ENCODE results near the gene PDCD7. TPM values are rescaled to one million over a fixed set of nuclear protein-coding genes. Genes with fewer than 3 reads are reported as not detected.

Gene PDCD7
- total RNA-seq, 1 donor from 2014 or later: 22.9 TPM

DNA sequence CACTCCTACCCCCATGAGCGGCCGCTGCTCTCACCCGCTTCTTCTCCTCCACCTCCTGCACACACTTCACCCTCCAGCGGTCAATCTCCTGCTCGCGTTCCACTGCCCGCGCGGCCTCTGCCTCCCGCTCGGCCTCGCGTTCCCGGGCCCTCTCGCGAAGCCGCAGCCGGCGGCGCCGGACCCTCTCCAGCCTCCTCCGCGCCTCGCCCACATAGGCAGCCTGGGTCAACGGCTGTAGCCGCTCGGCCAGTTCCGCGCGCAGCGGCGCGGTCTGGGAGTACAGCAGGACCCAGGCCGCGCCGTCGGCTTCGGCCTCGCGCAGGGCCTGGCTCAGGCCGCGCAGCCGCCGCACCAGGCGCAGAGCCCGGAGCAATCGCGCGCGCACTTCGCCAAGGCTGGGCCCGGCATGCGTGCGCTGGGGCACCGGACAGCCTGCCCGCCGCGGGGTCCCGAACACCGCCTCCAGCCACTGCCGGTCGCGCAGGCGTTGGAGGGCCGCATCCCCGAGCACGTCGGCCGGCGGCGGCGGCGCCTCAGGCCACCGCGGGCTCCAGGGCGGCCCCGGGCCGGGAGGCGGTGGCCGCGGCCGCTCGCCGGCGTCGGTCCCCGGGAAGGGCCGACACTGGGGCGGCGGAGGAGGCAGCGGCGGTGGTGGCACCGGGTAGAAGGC is 595 bp downstream of the PDCD7 start:
- DNase-seq (ENCODE audit: low spot score): no peak

DNA sequence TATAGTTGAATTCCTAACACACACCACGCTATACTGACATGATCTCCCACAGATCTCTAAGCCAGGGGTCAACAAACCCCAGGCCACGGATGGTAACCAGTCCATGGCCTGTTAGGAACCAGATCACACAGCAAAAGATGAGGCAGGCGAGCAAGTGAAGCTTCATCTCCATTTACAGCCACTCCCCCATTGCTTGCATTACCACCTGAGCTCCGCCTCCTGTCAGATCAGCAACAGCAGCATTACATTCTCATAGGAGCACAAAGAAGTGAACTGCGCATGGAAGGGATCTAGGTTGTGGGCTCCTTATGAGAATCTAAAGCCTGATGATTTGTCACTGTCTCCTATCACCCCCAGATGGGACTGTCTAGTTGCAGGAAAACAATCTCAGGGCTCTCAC is 2.7 kb downstream of the PDCD7 start:
- DNase-seq (ENCODE audit: low spot score): no peak

DNA sequence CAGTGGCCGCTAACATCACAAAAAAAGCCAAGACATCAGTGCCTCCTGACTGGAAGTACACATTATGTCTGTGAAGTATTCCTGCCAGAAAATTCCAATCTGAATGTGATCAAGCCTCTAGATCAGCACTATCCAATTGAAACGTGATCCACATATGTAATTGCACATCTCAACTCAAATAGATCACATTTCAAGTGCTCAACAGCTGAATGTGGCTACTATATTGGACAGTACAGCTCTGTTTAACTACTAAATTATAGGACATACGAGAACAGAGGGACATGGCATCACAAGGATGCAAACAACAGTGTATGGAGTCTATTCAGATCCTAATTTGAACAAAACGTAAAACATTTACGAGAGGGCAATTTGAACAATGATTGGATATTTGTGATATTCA is 18.1 kb downstream of the PDCD7 start:
- DNase-seq (ENCODE audit: low spot score): no peak

DNA sequence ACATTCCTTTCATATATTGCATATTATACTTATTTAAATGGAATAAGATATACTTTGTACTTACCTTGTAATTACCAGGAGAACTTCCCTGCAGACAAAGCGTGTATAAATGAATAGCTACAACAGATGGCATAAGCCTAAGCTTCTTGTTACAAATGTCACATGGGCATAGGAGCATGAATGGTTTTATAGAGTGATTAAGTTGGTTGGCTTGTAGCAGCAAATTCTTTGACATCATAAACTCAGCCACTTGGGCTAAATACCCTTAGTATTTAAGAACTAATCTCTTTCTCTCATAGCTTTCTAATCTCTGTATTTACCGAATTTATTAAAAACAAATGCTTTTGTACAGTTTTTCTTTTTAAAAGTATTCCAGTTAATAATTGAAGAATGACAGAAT is 18.5 kb downstream of the PDCD7 start, which contains the start of gene UBAP1L:
UBAP1L (minus strand) TSS at position 115 of the 400 bp plus-strand sequence. CDS start 8,985 bp downstream, outside the sequence.
- DNase-seq (ENCODE audit: low spot score): no peak

DNA sequence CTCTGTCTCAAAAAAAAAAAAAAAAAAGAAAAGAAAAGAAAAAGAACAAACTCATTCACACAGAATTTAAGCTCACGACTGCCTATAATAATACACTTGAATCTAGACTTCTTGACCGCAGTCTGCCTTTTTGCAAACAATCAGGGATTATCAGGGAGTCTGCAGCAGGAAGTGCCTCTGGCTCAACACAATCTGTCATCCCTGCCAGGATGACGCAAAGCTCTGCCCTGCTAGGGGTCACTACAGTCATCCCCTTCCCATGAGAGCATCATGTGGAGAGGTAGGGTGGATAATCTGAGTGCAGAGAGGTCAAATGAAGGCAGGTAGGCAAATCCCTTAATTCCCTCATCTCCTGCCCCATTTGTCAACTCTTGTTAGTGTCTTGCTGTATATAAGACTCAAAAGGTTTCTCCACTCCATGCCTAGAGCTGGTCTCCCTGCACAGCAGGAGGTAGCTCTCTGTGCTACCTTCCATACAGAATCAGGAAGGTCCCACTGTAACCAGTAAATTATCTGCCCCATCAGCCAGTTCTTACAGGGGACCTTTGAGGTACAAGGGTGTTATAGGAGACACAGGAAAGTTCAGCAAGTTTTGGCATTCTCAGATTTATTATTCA is 22.8 kb downstream of the PDCD7 start:
- DNase-seq (ENCODE audit: low spot score): peak; percentile 30

DNA sequence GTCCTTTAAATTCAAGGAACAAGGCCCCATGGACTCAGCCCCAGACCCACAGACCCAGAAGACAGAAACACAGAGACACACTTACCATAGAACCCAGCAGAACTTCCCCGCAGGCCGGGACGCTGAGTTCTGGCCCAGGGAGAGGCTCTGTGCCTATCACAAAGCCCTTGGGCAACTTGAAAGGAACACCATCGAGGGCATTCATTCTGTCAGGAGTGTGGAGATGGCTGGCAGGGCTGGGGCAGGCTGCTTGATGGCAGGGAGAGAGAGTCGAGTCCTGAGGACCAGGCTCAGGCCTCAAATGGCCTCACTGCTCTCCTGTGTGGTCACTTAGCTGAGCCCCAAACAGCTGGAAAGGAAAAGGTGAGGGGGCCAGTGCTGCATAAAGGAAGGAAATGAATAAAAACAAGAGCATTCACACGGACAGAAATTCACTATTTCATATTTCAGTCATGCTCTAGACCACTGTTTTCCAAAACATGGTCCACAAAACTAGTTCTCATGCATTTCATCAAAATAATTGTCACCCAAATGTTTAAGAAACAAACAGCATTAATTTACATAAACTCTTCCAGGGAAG is 27.5 kb downstream of the PDCD7 start:
- peak; percentile 88 for DNase-seq (ENCODE audit: low spot score)

DNA sequence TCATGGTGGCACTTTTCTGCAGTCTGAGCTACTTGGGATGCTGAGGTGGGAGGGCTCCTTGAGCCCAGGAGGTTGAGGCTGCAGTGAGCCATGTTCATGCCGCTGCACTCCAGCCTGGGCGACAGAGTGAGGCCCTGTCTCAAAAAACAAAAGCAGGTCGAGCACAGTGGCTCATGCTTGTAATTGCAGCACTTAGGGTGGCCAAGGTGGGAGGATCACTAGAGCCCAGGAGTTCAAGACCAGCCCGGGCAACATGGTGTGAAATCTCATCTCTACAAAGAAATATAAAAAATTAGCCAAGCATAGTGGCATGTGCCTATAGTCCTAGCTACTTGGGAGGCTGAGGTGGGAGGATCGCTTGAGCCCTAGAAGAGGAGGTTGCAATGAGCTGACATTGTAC is 28.6 kb downstream of the PDCD7 start:
- peak; percentile 76 for DNase-seq (ENCODE audit: low spot score)

DNA sequence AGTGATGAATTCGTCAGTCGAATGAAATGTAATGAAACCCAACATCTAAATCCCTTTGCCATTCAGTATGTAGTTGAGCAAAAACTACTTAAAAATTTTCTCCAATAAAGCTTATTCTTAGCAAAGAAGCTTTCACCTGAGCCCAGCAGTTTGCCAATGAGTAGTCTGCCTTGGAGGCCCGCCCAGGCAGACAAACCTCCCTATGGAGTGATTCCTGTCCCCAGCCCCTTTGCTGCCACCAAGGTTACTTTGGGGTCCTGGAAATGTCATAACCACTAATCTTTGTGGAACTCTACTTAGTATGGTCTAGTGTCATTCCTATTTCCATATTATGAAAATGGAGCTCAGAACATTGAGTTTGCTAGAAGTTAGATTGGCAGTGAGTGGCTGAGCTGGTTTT is 30.7 kb downstream of the PDCD7 start:
- peak; percentile 57 for DNase-seq (ENCODE audit: low spot score)

DNA sequence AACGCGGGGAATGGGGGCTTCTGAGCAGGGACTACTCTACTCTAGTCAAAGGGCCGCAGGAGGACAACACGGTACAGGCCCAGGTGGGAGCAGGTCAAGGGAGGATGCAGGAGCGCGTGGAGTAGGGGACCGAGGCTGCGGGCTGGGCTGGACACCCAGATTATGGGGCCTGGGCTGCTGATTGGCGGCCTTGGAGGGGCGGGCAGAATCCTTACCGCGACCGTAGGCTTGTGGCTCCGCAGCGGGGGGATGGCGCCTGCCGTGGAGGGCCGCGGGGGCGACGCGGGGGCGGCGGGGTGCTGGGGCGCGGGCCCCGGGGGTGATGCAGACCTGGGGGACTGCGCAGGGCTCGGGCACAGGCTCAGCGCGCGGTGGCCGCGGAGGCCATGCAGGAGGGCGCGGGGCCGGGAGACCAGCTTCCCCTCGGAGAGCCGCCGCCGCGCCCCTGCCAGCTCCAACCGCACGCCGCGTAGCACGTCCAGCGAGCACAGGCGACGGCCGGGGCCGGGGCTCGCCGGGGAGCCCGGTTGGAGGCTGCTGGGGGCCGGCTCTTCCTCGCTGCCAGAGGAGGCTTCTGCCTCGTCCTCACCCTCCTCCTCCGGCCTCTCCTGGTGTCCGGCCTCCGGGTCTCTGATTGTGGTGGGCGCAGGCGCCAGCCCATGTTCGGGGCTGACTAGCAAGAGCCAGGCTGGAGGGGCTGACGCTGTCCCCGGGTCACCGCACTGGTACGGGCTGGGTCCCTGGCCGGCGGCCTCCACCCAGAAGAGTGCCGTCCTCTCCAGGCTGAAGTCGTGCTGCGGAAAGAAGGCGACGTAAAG is 31.5 kb downstream of the PDCD7 start:
- peak; percentile 89 for DNase-seq (ENCODE audit: low spot score)

DNA sequence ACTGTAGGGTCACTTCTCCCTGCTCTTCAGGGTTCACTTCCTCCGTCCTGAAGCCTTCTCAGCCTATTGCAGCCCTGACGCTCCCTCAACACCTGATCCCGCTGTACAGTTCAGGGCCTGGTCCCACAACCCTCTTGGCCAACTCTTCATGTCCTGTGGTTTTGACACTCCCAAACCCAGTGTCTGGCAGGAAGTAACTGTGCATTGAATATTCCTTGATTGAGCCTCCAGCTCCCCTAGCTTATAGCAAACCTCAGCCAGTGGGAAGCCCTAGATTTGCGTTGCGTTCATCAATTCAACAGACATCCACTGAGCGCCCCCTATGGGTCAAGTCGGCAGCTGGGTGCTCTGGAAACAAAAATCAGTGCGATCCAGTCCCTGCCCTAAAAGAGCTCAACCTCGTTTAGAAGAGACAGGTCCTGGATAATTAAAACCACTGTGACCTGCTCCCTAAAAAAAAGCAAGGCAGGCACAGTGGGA is 32.2 kb downstream of the PDCD7 start:
- DNase-seq (ENCODE audit: low spot score): peak; percentile 89

DNA sequence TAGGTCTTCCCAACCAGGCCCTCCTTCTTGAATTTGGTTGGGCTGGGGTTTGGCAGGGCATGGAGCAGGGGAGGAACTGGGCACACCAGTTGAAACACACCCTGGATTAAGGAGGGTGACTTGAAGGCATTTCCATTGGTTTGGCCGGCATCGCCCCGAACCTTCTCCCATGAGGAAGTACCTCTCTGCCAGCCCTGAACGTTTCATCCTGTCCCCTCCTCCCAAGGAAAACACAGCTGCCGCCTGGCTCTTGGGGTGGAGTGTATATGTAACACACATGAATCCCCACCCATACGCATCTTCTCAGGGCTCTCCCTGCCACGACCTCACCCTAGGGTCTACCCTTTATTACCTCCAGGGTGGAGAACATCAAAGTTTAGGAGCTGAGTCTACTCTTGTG is 33.2 kb downstream of the PDCD7 start:
- peak; percentile 89 for DNase-seq (ENCODE audit: low spot score)

DNA sequence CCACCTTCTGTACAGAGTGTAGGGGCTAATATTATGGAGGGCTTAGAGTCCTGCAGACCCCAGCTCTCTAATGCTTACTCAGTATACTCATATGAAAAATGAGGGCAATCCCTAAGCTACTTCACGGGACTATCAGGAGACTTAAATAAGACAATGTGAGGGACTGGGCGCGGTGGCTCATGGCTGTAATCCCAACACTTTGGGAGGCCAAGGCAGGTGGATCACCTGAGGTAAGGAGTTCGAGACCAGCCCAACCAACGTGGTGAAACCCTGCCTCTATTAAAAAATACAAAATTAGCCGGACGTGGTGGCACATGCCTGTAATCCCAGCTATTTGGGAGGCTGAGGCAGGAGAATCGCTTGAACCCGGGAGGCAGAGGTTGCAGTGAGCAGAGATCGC is 33.8 kb downstream of the PDCD7 start:
- DNase-seq (ENCODE audit: low spot score): peak; percentile 28

DNA sequence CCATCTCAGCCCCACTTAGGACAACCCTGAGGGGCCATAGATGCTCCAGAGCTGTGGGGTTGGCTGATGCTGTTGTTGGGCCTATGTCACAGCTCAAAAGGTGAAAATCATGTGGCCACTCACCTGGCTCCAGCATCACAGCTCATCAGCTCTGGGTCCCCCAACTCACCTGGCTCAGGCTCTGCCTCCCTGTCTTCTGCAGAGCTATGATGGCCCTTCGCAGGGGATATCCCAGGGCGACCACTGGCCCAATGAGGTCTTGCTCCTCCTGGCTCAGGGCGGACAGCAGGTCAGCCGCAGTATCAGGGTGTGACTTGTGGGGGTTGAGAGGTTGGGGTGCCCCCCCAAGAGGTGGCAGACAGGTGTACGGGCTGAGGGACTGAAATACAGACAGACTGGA is 34.3 kb downstream of the PDCD7 start:
- DNase-seq (ENCODE audit: low spot score): peak; percentile 74

DNA sequence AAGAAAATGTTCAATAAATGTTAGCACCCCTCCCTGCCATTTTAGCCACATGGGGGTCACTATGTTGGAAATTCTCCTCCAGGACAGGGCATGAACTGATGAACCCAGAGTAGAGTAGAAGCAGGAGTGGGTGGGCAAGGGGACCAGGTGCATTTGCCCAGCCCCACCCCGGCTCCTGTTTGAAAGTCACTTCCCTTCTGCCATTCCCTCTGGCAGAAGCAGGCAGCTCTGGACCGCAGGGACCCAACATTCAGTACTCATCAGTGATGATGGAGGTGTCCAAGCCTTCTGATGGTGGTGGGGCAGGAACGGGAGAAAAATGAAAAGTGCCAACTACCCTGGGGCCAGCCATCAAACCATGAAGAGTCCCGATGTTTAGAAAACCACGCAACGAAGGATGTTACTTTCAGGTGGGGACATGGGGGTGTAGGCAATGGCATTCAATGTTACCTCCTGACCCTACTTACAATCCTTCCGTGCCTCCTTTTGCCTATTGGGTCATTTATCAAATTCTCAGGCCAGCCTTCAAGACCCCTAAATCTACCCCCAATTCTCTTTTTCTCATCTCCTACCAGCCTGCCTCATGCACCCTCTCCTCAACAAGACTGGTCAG is 35.9 kb downstream of the PDCD7 start:
- peak; percentile 39 for DNase-seq (ENCODE audit: low spot score)

DNA sequence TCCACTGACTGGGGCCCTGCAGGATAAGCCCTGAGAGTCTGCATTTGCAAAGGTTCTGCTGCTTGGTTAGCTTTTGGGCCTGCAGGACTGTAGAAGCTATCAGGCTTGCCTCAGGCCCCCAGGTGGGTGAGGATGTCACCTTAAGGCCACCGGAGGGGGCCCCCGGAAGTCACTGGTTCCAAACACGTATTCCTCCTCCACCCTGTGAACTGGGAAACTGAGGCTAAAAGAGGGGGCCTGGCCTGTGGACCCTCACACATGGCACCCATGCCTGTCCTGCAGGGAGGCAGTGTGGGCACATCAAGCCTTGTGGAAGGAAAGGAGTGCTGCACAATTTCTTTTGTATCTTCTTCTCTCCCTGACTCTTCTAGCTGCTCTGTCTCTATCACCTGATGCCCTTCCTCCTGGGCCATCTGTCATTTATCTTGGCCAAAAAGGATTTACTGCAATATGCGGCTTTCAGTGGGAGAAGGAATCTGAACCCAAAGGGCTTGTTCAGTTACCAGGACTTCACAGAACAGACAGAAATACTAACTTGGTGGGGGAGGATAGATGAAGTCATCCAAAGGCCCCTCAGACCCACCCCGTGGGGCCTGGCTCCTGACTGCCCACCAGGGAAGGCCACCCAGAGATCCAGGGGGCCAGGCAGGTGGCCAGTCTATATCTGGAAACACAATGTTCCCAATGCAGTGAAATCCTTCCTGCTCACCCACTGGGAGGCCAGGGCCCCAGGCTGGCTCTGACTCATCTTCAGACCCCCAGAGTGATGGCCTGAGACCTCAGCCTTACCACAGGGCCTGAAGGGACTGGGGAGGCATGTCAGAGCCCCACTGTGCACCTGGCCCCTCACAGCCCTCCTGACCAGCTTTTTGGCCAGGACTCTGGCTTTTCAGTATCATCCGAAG is 36.9 kb downstream of the PDCD7 start:
- DNase-seq (ENCODE audit: low spot score): peak; percentile 57

DNA sequence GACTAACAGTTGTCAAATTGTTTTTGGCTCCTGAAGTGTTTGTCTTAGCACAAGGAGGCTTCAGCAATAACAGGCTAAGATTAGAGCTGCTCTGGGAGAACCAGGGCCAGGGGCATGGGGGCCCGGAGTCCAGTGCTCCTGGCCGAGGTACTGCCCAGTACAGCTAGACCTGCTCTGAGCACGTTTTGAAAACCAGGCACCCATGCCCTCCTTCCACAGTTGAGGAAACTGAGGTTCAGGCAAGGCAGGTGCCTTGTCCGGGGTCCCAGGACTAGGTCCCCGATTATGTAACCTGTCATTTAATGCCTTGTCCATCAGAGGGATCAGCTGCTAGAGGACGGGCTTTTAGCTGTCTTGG is 37.9 kb downstream of the PDCD7 start:
- DNase-seq (ENCODE audit: low spot score): peak; percentile 71

DNA sequence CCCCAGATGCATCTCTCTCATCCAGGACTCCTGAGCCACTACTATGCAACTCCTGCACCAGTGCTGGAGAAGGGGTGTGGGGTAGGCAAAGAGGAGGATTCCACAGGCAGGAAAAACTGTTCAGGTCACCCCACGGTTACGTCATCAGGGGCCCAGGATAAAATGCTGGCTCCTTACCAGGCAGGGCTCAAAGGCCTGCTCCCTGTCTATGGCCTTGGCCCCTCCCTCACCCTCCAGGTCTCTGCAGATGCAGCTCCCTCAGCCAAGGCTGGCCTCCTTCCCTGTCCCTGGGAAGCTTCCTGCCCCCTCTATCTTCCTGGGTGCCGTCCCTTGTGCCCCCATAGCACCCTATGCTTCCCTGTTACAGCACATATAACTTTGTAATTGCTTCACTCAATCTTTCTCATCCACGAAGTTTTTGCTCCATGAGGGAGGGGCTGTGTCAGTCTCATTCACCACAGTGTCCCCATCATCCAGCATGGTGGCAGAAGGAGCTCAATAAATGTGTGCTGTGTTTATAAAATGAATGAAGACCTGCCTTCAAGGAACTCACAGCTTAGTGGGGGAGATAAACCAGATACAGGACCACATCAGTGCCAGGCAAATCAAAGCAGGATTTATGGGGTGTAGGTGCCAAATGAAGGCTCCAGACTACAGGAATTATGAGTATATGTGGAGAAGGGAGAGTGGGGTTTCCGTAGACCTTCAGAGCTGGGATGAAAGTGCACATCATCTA is 38.4 kb downstream of the PDCD7 start:
- peak; percentile 73 for DNase-seq (ENCODE audit: low spot score)

DNA sequence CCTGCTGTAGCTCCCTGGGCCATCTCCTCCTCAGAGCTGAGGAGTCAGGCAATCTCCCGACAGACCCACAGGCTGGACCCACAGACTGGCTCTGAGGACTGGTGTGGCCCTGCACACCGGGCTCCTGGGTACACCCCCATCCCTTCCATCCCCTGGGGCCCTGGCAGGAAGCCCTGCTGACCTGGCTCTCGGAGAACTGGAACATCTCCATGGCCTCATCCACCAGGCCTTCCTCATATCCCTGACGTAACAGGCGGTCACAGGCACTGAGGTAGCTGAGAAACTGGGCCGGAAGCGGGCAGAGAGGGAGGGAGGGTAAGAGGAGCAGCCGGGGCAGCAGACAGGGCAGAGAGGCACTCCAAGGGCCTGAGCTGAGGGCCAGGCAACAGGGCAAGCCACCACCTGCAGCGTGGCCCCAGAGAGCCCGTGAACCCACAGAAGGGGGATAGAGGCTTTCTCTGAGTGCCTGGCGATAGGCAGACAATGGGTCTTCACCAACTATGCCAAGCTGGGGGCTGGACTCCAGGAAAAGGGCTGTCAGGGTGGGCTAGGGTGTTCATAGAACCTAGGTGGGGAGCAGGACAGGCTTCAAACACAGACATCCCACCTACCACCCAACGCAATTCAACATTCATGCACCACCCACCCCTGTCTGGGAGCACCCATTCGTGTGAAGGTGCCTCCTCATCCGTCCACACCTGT is 39.2 kb downstream of the PDCD7 start:
- DNase-seq (ENCODE audit: low spot score): peak; percentile 87

DNA sequence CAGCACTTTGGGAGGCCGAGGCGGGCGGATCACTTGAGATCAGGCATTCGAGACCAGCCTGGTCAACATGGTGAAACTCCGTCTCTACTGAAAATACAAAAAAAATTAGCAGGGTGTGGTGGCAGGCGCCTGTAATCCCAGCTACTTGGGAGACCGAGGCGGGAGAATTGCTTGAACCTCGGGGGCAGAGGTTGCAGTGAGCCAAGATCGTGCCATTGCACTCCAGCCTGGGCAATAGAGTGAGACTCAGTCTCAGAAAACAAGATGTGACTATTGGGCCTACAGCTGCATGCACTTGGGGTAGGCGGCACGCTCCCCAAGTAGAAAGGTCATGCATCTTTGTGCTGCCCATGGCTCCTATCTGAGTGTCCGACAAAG is 39.8 kb downstream of the PDCD7 start:
- peak; percentile 30 for DNase-seq (ENCODE audit: low spot score)
